ENCODE results near the gene LRPAP1. TPM values are rescaled to one million over a fixed set of nuclear protein-coding genes. Genes with fewer than 3 reads are reported as not detected.
"Not testable (repeated sequence)": the region's sequence is repeated elsewhere in the genome, so short reads cannot be mapped to it uniquely, and the experiment has no call there.

Gene LRPAP1
- total and polyA plus RNA-seq, 2 donors (not counting 3 experiments of a cell fraction or from before 2014, with no cell fraction given): 90.1 to 170 TPM

GRCh38 chr4:3535812-3536211, 3.6 kb upstream of the LRPAP1 start:
- intact Hi-C loops (cut with micrococcal nuclease); H3K9me3 ChIP-seq (replicated peaks; ENCODE audit: control insufficient read depth, insufficient read depth, low read length); DNase-seq (ENCODE audit: low read depth, low spot score); POLR2A ChIA-PET; H3K36me3 ChIP-seq (ENCODE audit: control insufficient read depth in 2 of 2, extremely low read depth in 1 of 2, insufficient read depth in 2 of 2, low read length in 2 of 2); H3K27ac ChIP-seq (ENCODE audit: insufficient read depth, low read depth, low read length); H2AFZ ChIP-seq (ENCODE audit: low read depth, low read length); H3K27me3 ChIP-seq (ENCODE audit: control insufficient read depth in 2 of 2, insufficient read depth in 2 of 2, low read length in 2 of 2); FAIRE-seq; H3K4me2 ChIP-seq (ENCODE audit: insufficient read depth, low read length); H4K20me1 ChIP-seq (replicated peaks; ENCODE audit: control insufficient read depth, extremely low read depth, insufficient read depth, low read length); H3K9me1 ChIP-seq (replicated peaks; ENCODE audit: control insufficient read depth, extremely low read depth, insufficient read depth, low read length); BruUV-seq (replicated peaks); H3K4me3 ChIP-seq (replicated peaks in 1 of 3; ENCODE audit: insufficient read depth in 1 of 3, low read depth in 1 of 3, low read length in 3 of 3); dilution Hi-C loops (cut with MboI; ENCODE audit: extremely low pct_ligation_motif_present, low sequenced_read_pairs); CTCF ChIA-PET; H3K9ac ChIP-seq (replicated peaks; ENCODE audit: extremely low read depth, insufficient read depth, low read length): not testable (repeated sequence)
- H3K79me2 ChIP-seq (ENCODE audit: control insufficient read depth, insufficient read depth, low read length): peaks cover 11% of the 10 kb centered on the region
- H3K4me1 ChIP-seq (ENCODE audit: control insufficient read depth, extremely low read depth, insufficient read depth, low read length): peaks cover 11% of the 10 kb centered on the region

- ChIA-PET CTCF (no interaction called here), POLR2A (no interaction called here)
- Histone ChIP-seq H3K9ac (replicated peaks; ENCODE audit: extremely low read depth, insufficient read depth, low read length) (no peak overlapping the region), H3K79me2 (ENCODE audit: control insufficient read depth, insufficient read depth, low read length) (peaks cover 32% of the 10 kb centered on the region), H3K9me3 (replicated peaks; ENCODE audit: control insufficient read depth, insufficient read depth, low read length) (no peaks in the 10 kb centered on the region), H3K27me3 (ENCODE audit: control insufficient read depth in 2 of 2, insufficient read depth in 2 of 2, low read length in 2 of 2) (peaks cover 0 to 4% of the 10 kb centered on the region in 2 experiments), H3K4me3 (replicated peaks in 1 of 3; ENCODE audit: insufficient read depth in 1 of 3, low read depth in 1 of 3, low read length in 3 of 3) (no peak overlapping the region), H4K20me1 (replicated peaks; ENCODE audit: control insufficient read depth, extremely low read depth, insufficient read depth, low read length) (peaks cover 2% of the 10 kb centered on the region), H3K9me1 (replicated peaks; ENCODE audit: control insufficient read depth, extremely low read depth, insufficient read depth, low read length) (no peaks in the 10 kb centered on the region), H3K36me3 (ENCODE audit: control insufficient read depth in 2 of 2, extremely low read depth in 1 of 2, insufficient read depth in 2 of 2, low read length in 2 of 2) (peaks cover 0 to 5% of the 10 kb centered on the region in 2 experiments), H3K27ac (ENCODE audit: insufficient read depth, low read depth, low read length) (no peak overlapping the region), H2AFZ (ENCODE audit: low read depth, low read length) (no peak overlapping the region), H3K4me2 (ENCODE audit: insufficient read depth, low read length) (no peak overlapping the region), H3K4me1 (ENCODE audit: control insufficient read depth, extremely low read depth, insufficient read depth, low read length) (peaks cover 11% of the 10 kb centered on the region)
- TF ChIP-seq JUN (IDR thresholded peaks at IDR 0.05; ENCODE audit: borderline replicate concordance, insufficient read depth, insufficient read length, low read depth) (no peak), GATA2 (IDR thresholded peaks at IDR 0.05; ENCODE audit: insufficient read depth, insufficient read length, low read depth, low read length) (no peak)
- DNase-seq (ENCODE audit: low read depth, low spot score) (no peak), FAIRE-seq (no peak)
- intact Hi-C loops (cut with micrococcal nuclease): loop anchor here (5.0 kb wide), 1 partner anchor 329 kb away; no protein-coding TSS in a partner anchor
- dilution Hi-C loops (cut with MboI; ENCODE audit: extremely low pct_ligation_motif_present, low sequenced_read_pairs): no loop called here
- no TSS peak for BruUV-seq (replicated peaks)
Observed at GRCh38 chr4:3533423-3533820, 1.2 kb upstream of the LRPAP1 start.
